ENCODE measurements around the gene NWD2.

DNA sequence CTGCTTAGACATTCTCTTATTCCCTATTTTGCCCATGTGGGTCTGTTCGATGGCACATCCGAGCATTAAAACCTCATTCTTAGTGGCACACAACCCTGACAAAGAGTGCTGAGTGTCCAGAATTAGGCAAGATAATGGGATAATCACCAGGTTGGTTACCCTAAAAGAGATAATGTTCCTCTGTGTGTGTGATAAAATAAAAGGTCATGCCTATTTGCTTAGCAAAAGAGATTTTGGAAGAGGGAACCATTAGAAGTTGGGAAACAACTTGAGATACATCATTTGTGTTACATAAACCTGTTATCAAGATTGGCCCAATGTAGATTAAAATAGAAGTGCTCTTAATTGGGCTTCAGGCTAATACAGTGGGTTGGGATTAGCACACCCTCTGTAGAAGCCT lies 182.7 kb downstream of the NWD2 start:
- TF ChIP-seq MXI1 (conservative IDR thresholded peaks at IDR 0.05; ENCODE audit: poor library complexity, severe bottlenecking) (no peak), EP300 (conservative IDR thresholded peaks at IDR 0.05; ENCODE audit: poor library complexity, severe bottlenecking) (no peak), CTCF (IDR thresholded peaks at IDR 0.05; ENCODE audit: poor library complexity, severe bottlenecking) (no peak), RAD21 (conservative IDR thresholded peaks at IDR 0.05) (no peak)
